Epithelial cell of alveolus of lung (primary cell): Measurements from ENCODE around the gene GNB4. TPM values are rescaled to one million over a fixed set of nuclear protein-coding genes. Genes with fewer than 3 reads are reported as not detected.

ENCODE experiments used
- total RNA-seq: library from RNA; depleted of rRNA; stranded (reverse); fragments of >200 nt; gene quantifications from 2 replicates; pipeline ENCODE4 v1.2.1, GENCODE V29; 2015

Gene GNB4
- 47.5 and 50.4 TPM in 2 replicates for total RNA-seq

DNA sequence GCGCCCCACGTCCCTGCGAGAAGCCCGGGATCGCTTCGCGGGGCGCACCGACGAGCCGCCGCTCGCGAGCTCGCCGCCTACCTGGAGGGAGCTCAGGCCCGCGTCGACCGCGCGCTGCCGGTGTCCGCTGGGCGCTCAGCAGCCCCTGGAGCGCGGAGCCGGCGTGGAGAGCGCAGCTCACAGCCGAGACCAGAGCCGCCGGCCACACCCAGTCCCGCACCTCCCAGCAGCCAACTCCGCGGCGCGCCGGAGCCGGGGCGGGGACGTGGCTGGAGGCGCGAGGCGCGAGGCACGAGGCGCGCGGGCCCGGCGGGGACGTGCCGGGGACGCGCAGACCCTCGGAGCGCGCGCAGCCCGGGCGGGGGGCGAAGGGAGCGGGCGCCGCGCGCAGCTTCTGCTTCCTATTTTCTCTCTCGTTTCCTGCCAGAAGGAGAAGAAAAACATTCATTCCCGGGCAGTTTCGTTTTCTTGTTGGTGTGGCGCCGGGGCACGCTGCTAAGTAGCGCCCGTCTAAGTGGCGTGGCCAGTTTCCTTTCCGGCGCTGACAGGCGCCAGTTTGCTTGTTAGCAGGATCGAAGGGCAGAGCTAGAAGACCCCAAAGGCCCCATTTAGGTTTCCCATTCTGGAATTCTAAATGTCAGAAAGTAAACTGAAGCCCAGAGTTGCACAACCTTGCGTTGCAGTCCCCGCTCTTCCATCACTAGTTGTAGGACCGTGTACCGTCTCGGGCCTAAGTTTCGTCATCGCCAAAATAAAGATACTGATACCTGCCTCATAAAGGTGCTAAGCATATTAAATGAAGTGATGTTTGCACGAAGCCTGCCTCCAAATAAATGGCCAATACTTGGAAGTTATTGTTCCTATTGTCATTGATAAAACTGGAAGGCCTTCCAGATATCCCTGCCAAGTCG, at the start of gene GNB4:
Gene GNB4 (minus strand): TSS at position 206 of the 911 bp plus-strand sequence. CDS start 25,270 bp downstream, outside the sequence.

DNA sequence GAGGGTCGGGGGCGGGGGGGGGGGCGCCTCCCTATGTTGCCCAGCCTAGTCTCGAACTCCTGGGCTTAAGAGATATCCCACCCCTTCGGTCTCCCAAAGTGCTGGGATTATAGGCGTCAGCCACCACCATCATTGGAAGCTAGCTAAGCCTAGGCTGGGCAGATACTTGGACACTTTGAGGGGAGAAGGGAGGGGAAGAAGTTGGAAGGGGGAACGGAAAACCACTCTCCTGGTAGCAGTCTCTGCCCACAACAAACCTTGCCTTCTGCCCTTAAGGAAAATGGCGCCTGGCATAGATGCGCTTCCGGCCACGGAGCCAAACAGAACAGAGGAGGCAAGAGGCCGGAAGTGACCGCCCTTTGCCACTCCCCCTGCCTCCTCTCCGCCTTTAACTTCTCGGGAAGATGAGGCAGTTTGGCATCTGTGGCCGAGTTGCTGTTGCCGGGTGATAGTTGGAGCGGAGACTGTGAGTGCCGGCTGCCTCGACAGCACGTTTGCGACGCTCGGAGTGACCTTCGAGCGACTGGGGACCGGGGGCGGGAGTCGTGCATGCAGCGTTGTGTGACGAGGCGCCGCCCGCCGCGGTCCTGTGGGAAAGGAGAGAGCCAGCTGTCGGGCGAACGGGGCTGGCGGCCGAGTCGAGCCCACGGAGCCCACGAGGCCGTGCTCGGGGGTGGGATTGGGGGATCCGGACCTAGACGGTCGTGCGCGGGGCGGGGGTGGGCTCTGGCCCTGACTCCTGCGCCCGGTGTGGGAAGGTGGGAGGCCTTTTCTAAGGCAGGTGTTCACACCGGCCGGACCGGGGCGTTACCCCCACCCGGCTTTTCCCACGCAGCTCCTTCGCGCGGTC, 103.7 kb downstream of the GNB4 start, which contains the start of gene MFN1:
Gene MFN1 (plus strand): TSS at position 365 of the 850 bp plus-strand sequence. CDS start 1,143 bp downstream, outside the sequence.

Other genes starting within 250 kb of the GNB4 start
- under 0.01 and 1.4 TPM in 2 replicates for gene KCNMB3, start 200.4 kb downstream of the GNB4 start, total RNA-seq
- 41.2 and 45.7 TPM in 2 replicates for gene ZNF639, start 128.4 kb downstream of the GNB4 start, total RNA-seq
- gene MFN1, start 103.8 kb downstream of the GNB4 start, total RNA-seq: 19.5 and 26.5 TPM in 2 replicates
- 60.9 and 64.4 TPM in 2 replicates for gene ACTL6A, start 111.5 kb upstream of the GNB4 start, total RNA-seq
- 30.2 and 38.8 TPM in 2 replicates for gene MRPL47, start 153.2 kb upstream of the GNB4 start, total RNA-seq
- 95.8 and 107 TPM in 2 replicates for gene NDUFB5, start 153.3 kb upstream of the GNB4 start, total RNA-seq
- gene USP13, start 201.6 kb upstream of the GNB4 start, total RNA-seq: 9.2 and 10.1 TPM in 2 replicates